HL-60/S4 treated with retinoic acid at 250 ng/mL for 4 days and 3 days (cell line): Measurements from ENCODE around the gene TTC36.
"Not testable (repeated sequence)": the region's sequence is repeated elsewhere in the genome, so short reads cannot be mapped to it uniquely, and the experiment has no call there.

Source experiments
- in situ Hi-C: fragments of 300-500 bp; cut with MboI; formaldehyde crosslinking; loops from 2 replicates; pipeline ENCODE4 v1.7.0; 2022; ENCODE audit warnings: low sequenced_read_pairs

TTC36 gene

DNA sequence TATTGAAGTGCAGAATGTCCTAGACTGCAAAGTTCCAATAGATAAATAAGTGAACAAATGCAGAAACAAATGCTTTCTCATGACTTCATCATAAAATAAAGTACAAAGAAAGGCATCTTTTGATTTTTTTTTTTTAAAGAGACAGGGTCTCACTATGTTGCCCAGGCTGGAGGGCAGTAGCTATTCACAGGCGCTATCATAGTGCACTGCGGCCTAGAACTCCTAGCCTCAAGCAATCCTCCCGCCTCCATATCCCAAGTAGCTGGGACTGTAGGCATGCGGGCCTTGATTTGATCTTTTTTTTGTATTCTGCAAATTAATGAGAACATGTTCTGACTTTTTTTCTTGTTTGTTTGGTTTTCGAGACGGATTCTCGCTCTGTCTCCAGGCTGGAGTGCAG, 47.4 kb downstream of the TTC36 start:
- in situ Hi-C loops: no loop called here

DNA sequence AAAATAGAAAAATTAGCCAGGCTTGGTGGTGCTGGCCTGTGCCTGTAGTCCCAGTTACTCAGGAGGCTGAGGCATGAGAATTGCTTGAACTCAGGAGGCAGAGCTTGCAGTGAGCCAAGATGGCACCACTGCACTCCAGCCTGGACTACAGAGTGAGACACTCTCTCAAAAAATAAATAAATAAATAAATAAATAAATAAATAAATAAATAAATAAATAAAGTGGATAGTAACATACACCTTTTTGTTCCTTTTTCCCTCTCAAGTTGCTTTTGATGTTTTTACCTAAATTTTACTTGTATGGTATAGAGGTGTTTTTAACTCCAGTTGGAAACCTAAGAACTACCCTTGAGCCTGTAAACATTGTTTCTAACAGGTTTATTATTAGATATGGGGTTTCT, 50.7 kb downstream of the TTC36 start:
- in situ Hi-C loops: not testable (repeated sequence)
